ENCODE data around the gene PTPN14. TPM values are rescaled to one million over a fixed set of nuclear protein-coding genes. Genes with fewer than 3 reads are reported as not detected.
"Not testable (repeated sequence)": the region's sequence is repeated elsewhere in the genome, so short reads cannot be mapped to it uniquely, and the experiment has no call there.

Gene PTPN14
- polyA plus RNA-seq (ENCODE audit: insufficient read length in 12 of 12) = 10 to 100 TPM; 16.3 to 73.5 (median 19.3) TPM
- long read RNA-seq, donor 1, full-length matches to known transcripts = 1 of 1 reads
- long read RNA-seq, donor 1, partial matches to known transcripts = 0 of 1 reads
- long read RNA-seq, donor 1, other reads (novel, unspliced or antisense) = 0 of 1 reads
- long read RNA-seq, donor 2, full-length matches to known transcripts = 4 of 4 reads
- long read RNA-seq, donor 2, partial matches to known transcripts = 0 of 4 reads
- long read RNA-seq, donor 2, other reads (novel, unspliced or antisense) = 0 of 4 reads
- long read RNA-seq, donor 3 = 0 reads
- long read RNA-seq, donor 4 = 0 reads
- long read RNA-seq, donor 5 = 0 reads
- long read RNA-seq, donor 6 = 0 reads
- long read RNA-seq, donor 7 = 0 reads
- long read RNA-seq, donor 8, full-length matches to known transcripts = 1 of 1 reads
- long read RNA-seq, donor 8, partial matches to known transcripts = 0 of 1 reads
- long read RNA-seq, donor 8, other reads (novel, unspliced or antisense) = 0 of 1 reads
- long read RNA-seq, donor 9 = 0 reads
- long read RNA-seq, donor 10, full-length matches to known transcripts = 2 of 7 reads
- long read RNA-seq, donor 10, partial matches to known transcripts = 5 of 7 reads
- long read RNA-seq, donor 10, other reads (novel, unspliced or antisense) = 0 of 7 reads
- long read RNA-seq, donor 11 = 0 reads

GRCh38 chr1:214551436-214552173 lies at the start of gene PTPN14:
PTPN14 (minus strand) TSS chr1:214551602; CDS start chr1:214464803, 86,799 bp downstream.
- DNase-seq = peak; percentile 89

DNA sequence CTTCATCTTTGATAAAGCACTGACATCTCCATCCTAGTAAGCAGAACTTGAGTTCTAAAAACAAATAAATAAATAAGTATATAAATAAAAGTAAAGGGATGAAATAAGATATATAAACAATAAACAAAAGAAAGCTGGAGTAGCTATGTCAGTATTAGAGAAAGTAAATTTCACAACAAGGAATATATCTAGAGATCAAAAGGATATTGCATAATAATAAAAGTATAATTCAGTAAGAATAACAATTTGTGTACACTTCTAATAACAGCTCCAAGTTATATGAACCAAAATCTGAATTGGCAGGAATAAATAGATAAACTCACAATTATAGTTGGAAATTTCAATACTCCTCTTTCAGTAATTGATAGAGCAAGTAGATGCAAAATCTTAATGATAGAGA lies 41.8 kb upstream of the PTPN14 start:
- no peak for DNase-seq

DNA sequence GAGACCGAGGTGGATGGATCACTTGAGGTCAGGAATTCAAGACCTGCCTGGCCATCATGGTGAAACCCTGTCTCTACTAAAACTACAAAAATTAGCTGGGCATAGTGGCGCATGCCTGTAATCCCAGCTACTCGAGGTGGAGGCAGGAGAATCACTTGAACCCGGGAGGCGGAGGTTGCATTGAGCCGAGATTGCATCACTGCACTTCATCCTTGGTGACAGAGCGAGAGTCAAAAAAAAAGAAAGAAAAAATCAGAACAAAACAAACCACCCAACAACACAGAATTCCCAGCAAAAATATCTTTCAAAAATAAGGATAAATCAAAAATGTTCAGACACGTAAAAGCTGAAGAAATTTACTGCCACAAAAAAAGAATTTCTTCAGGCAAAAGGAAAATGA lies 40.5 kb upstream of the PTPN14 start:
- not testable (repeated sequence) for DNase-seq

DNA sequence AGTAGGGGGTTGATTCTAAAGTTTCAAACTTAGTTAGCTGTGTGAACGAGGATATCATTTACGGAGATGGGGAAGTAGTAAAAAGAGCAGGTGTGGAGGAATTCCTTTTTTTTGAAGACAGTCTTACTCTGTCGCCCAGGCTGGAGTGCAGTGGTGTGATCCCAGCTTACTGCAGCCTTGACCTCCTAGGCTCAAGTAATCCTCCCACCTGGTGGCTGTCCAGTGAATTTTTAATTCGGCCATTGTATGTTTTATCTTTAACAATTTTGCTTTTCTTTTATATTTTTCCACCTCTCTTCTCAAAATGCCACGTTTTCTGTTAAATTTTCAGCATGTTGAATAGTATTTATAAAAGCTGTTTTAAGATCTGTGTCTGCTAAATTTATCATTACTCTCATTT lies 39.3 kb upstream of the PTPN14 start:
- DNase-seq = no peak

- DNase-seq = no peak
Observed at GRCh38 chr1:214588963-214589597, 37.7 kb upstream of the PTPN14 start.

GRCh38 chr1:214587165-214587564 lies 35.8 kb upstream of the PTPN14 start:
- no peak for DNase-seq

DNA sequence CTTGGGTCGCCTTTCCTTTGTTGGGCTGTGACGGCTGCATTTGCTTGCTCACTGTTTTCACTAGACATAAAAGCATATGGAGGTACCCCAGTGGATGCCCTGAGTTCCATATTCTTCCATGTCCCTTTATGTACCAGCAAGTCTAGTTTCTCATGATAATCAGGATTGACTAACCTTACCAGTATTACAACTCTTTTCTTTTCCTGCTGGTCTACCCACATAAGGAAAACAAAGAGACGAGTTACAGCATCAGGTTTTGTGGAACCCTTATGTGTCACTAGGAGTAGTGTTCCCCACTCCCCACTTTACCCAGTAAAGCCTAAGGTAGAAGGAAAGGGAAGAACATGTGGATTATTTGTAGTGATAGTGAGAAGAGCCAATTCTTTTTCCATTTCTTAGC lies 35.2 kb upstream of the PTPN14 start:
- DNase-seq = no peak

DNA sequence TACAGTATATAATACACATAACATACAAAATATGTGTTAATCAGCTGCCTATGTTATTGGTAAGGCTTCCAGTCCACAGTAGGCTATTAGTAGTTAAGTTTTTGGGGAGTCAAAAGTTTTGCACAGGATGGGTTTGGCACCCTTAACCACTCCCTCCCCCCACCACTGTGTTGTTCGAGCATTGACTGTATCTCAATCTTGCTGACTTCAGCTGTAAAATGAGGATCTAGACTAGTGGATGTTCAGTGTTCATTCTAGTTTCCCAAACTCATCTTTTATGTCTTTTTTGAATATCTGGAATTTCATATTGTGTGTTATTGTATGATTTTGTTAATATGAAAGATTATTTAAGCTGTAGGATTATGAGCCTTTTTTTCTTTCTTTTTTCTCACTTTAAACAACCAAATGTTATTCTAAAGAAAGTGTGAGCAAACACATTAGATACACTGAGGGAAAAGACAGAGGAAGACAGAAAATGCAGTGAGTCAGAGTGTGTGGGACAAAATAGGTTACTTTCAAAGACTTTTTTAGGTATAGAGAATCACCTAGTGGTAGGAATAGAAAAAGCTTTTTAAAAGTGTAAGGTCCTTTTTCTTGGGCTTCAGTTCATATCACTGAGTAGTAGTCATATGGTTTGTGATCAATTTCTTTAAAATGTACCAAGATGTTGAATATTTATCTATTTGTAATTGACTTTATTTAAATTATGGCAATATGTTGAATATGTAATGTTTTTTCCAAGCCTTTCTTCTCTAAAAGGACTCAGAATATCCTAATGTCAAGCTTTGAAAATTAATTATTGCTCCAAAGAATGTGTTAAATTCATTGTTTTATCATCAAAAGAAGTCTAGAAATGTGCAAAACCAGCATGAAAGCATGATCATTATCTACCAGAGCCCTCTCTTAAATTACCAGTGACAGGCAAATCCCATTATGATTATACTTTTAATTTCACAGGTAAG lies 33.7 kb upstream of the PTPN14 start:
- peak; percentile 34 for DNase-seq

DNA sequence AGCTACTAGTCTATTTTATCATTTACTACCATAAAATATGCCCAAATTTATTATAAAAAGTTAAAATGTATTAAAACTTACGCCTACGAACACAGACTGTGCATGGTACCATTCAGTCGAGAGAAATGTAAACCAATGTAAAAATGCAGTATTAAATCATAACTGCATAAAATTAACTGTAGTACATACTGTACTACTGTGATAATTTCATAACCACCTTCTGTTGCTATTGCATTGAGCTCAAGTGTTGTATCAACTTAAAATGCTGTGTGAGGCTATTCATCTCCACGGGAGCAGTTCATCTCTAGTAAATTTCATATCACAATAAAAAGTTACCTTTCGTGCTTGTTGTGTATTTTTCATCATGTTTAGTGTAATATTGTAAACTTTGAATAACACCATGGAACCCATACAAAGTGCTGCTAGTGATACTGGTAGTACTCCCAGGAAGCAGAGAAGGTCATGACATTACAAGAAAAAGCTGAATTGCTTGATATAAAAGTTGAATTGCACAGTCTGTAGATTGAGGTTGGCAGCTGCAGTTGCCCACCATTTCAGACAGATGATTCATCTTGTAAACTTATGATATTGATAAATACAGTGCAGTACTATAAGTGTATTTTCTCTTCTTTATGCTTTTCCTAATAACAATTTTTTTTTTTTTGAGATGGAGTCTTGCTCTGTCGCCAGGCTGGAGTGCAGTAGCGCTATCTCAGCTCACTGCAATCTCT lies 32.6 kb upstream of the PTPN14 start:
- DNase-seq = no peak

- no peak for DNase-seq
Observed at GRCh38 chr1:214583113-214583512, 31.7 kb upstream of the PTPN14 start.

GRCh38 chr1:214582289-214582891 lies 31.0 kb upstream of the PTPN14 start:
- no peak for DNase-seq

- DNase-seq = no peak
Observed at GRCh38 chr1:214581785-214582184, 30.4 kb upstream of the PTPN14 start.

DNA sequence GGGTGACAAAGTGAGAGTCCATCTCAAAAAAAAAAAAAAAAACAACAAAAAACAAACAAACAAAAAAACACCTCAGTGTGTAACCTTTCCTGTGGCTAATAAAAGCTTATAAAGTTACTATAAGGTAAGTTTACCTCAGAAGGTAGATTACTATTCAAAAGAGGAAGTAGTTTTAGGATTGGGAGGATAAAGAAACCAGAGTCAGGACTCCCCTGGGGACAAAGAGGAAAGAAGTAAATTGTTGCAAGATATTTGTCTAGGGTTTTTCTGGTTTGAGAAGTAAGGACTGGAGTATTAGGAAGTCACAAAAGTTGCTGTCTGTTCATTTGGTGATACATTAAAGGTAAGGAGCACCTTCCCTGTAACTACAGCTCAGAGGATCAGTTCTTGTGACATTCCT lies 27.8 kb upstream of the PTPN14 start:
- no peak for DNase-seq

DNA sequence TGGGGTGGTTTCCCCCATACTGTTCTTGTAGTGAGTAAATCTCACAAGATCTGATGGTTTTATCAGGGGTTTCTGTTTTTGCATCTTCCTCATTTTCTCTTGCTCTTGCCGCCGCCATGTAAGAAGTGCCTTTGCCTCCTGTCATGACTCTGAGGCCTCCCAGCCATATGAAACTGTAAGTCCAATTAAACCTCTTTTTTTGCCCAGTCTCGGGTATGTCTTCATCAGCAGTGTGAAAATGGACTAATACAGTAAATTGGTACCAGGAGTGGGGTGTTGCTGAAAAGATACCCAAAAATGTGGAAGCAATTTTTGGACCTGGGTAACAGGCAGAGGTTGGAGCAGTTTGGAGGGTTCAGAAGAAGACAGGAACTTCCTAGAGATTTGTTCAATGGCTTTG lies 24.7 kb upstream of the PTPN14 start:
- DNase-seq = not testable (repeated sequence)

- no peak for DNase-seq
Observed at GRCh38 chr1:214574598-214575411, 23.4 kb upstream of the PTPN14 start.

GRCh38 chr1:214573386-214574318 lies 22.2 kb upstream of the PTPN14 start:
- no peak for DNase-seq

- DNase-seq = no peak
Observed at GRCh38 chr1:214571281-214571680, 19.9 kb upstream of the PTPN14 start.

DNA sequence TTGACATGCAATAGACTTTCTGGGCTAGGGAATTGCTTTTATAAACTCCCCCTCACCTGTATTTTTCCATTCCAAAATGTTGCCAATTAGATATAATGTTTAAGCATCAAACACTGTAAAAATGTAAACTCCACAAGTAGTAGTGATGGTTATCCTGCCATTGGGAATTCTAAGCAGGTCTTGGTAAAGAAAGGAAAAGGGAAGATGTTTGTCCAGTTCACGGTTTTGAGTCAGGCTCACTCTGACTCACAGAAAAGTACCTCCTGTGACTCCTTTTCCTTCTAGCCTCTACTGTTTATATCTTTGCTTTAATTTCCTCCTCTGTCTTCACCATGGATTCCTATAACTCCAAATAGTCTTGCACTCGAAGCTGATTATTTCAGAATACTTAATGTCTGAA lies 19.0 kb upstream of the PTPN14 start:
- DNase-seq = no peak

All from muscle of arm (tissue), 14 donors.